Fibroblast of pulmonary artery (primary cell): Measurements from ENCODE around the gene FAM53B.

ENCODE experiments used
- DNase-seq: peaks from one replicate; pipeline ENCODE4 v3.0.0-alpha.2; 2010; ENCODE audit warnings: low read depth
- H3K4me3 ChIP-seq: replicated peaks from 2 replicates; pipeline ENCODE4 v1.5.1; 2011; ENCODE audit warnings: low read depth, mild to moderate bottlenecking, control low read depth, low read length, moderate library complexity
- TF ChIP-seq, protein P1 (sequence below): IDR thresholded peaks from 2 replicates; pipeline ENCODE4 v1.5.1; 2011; ENCODE audit warnings: mild to moderate bottlenecking, control low read depth, low read length, inconsistent platforms; ENCODE audit errors: missing control alignments

Gene FAM53B

GRCh38 chr10:124685261-124685660, 58.9 kb downstream of the FAM53B start:
- TF ChIP-seq, protein P1, sequence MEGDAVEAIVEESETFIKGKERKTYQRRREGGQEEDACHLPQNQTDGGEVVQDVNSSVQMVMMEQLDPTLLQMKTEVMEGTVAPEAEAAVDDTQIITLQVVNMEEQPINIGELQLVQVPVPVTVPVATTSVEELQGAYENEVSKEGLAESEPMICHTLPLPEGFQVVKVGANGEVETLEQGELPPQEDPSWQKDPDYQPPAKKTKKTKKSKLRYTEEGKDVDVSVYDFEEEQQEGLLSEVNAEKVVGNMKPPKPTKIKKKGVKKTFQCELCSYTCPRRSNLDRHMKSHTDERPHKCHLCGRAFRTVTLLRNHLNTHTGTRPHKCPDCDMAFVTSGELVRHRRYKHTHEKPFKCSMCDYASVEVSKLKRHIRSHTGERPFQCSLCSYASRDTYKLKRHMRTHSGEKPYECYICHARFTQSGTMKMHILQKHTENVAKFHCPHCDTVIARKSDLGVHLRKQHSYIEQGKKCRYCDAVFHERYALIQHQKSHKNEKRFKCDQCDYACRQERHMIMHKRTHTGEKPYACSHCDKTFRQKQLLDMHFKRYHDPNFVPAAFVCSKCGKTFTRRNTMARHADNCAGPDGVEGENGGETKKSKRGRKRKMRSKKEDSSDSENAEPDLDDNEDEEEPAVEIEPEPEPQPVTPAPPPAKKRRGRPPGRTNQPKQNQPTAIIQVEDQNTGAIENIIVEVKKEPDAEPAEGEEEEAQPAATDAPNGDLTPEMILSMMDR: no peak
- H3K4me3 ChIP-seq: no peak overlapping the region
- DNase-seq: no peak

DNA sequence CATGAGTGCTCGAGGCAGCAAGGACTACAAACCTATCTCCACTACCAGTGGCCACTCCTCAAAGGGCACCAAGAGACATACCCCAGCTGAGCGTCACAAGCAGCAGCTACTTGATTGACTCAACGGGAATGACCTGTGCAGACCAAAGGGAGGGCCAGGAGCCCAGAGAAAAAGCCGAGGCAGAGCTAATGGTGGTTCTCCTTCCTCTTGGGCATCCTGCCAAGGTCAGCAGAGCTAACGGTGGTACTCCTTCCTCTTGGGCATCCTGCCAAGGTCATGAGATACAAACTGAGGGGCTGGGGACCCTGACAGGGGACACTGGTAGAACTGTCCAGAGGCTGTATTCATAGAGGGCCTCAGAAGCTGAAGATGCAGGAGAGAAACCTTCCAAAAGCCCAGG, 60.4 kb downstream of the FAM53B start:
- TF ChIP-seq, protein P1: no peak
- no peak overlapping the region for H3K4me3 ChIP-seq
- DNase-seq: no peak

GRCh38 chr10:124681626-124682552, 62.3 kb downstream of the FAM53B start:
- TF ChIP-seq, protein P1: no peak
- DNase-seq: no peak
- no peak overlapping the region for H3K4me3 ChIP-seq

GRCh38 chr10:124681091-124681490, 63.1 kb downstream of the FAM53B start:
- no peak for DNase-seq
- TF ChIP-seq, protein P1: no peak
- H3K4me3 ChIP-seq: no peak overlapping the region

GRCh38 chr10:124680675-124681074, 63.5 kb downstream of the FAM53B start:
- peak; percentile 27 for DNase-seq
- H3K4me3 ChIP-seq: no peak overlapping the region
- TF ChIP-seq, protein P1: no peak

DNA sequence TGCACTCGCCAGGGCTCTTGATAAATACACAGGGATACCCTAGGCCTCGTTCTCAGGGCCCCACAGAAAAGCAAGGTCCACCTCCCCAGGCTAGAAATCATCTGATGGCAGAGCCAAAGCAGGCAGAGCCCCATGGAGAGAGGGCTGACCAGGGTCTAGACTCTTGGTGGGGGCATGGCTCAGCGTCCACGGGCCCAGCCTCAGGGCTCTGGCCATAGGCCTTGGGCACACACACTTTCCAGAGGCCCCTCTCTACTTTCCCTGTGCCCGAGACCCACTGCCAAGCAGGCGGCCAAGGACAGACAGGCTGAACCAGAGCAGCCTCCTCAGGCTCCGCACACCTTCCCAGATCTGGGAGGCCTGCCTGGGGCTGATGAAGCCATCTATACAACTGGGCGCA, 64.8 kb downstream of the FAM53B start:
- TF ChIP-seq, protein P1: no peak
- no peak for DNase-seq
- H3K4me3 ChIP-seq: no peak overlapping the region
